Lower lobe of right lung (tissue), 2 donors: Measurements from ENCODE around the gene ZNF493. TPM values are rescaled to one million over a fixed set of nuclear protein-coding genes. Genes with fewer than 3 reads are reported as not detected.

ENCODE experiments used
- ATAC-seq, 2 donors: fragments of 200-7000 bp; cut with Tn5 transposase; one replicate each; pipeline ENCODE4 v1.9.1; 2020 to 2022; ENCODE audit warnings: mild to moderate bottlenecking in 2 of 2, moderate library complexity in 2 of 2
- DNase-seq: peaks from one replicate; pipeline ENCODE4 v3.0.0-alpha.2; 2020
- H3K27ac ChIP-seq: fragments of 200-600 bp; one replicate; pipeline ENCODE4 v1.8.0; 2022
- H3K27me3 ChIP-seq: fragments of 200-600 bp; one replicate; pipeline ENCODE4 v1.8.0; 2022; ENCODE audit warnings: low read depth
- H3K36me3 ChIP-seq: fragments of 200-600 bp; one replicate; pipeline ENCODE4 v1.8.0; 2022; ENCODE audit warnings: mild to moderate bottlenecking
- H3K4me1 ChIP-seq: fragments of 200-600 bp; one replicate; pipeline ENCODE4 v1.8.0; 2022
- H3K4me3 ChIP-seq: fragments of 200-600 bp; one replicate; pipeline ENCODE4 v1.8.0; 2022; ENCODE audit warnings: mild to moderate bottlenecking
- H3K9me3 ChIP-seq: fragments of 200-600 bp; one replicate; pipeline ENCODE4 v1.8.0; 2022
- CTCF ChIP-seq: fragments of 200-600 bp; IDR thresholded peaks from one replicate; pipeline ENCODE4 v1.8.0; 2022; ENCODE audit warnings: antibody characterized with exemption, mild to moderate bottlenecking
- intact Hi-C: fragments of 100-400 bp; cut with DNase I; formaldehyde crosslinking; loops from one replicate; pipeline ENCODE4 v1.11.0; 2022
- total RNA-seq: library from RNA; stranded (reverse); fragmentation: NEBNext Ultra II Directional; extraction: Animal tissue kit (Norgen Biotek cat#: 25700); gene quantifications from one replicate; pipeline ENCODE4 v1.2.1, GENCODE V29; 2021
- donor health status: DM: no; HTN: yes; CAD: no; lungs with severe emphysema.

The ZNF493 gene
- total RNA-seq, 1 donor from 2014 or later = 37.1 TPM

- Histone ChIP-seq H3K9me3 (no peaks in the 10 kb centered on the region), H3K36me3 (no peaks in the 10 kb centered on the region), H3K27ac (no peak overlapping the region), H3K4me1 (peaks cover 10% of the 10 kb centered on the region), H3K4me3 (peak overlapping the region; percentile 60), H3K27me3 (peaks cover 12% of the 10 kb centered on the region)
- intact Hi-C loops = no loop called here
- TF ChIP-seq CTCF = no peak
- ATAC-seq (peak; percentile 94 to 95), DNase-seq (peak; percentile 81)
Measured at GRCh38 chr19:21474671-21475181, 77.8 kb downstream of the ZNF493 start.

Other genes with a start within 250 kb of the ZNF493 start
- 17.0 TPM for gene ZNF708, start 67.7 kb upstream of the ZNF493 start, total RNA-seq
- gene ZNF738, start 38.1 kb upstream of the ZNF493 start, total RNA-seq = 5.7 TPM
- gene ZNF429, start 108.5 kb downstream of the ZNF493 start, total RNA-seq = 19.3 TPM